Raji (cell line): Measurements from ENCODE around the gene KLHL17.

Source experiments
- POLR2A ChIP-seq: IDR thresholded peaks from 2 replicates; pipeline ENCODE4 v1.6.1; 2011; ENCODE audit warnings: low read depth, low read length, control low read depth; ENCODE audit not compliant: insufficient read depth

Gene KLHL17

GRCh38 chr1:918353-918752 is 42.0 kb upstream of the KLHL17 start:
- TF ChIP-seq POLR2A, result no peak

- no peak for TF ChIP-seq POLR2A
Measured at GRCh38 chr1:918843-919242, 41.5 kb upstream of the KLHL17 start.

- no peak for TF ChIP-seq POLR2A
Measured at GRCh38 chr1:919271-919872, 41.0 kb upstream of the KLHL17 start.

- no peak for TF ChIP-seq POLR2A
Measured at GRCh38 chr1:920010-920409, 40.4 kb upstream of the KLHL17 start.

- no peak for TF ChIP-seq POLR2A
Measured at GRCh38 chr1:920521-920920, 39.9 kb upstream of the KLHL17 start.

GRCh38 chr1:921011-921837 is 39.2 kb upstream of the KLHL17 start:
- TF ChIP-seq POLR2A, result no peak; the same call in 1 of the 2 replicates

- TF ChIP-seq POLR2A, result no peak
Measured at GRCh38 chr1:923131-923990, 37.0 kb upstream of the KLHL17 start, which contains the start of gene SAMD11. TSS of gene SAMD11 (plus strand) at chr1:923923. CDS start at chr1:924432, 509 bp downstream.

GRCh38 chr1:923991-924655 is 36.3 kb upstream of the KLHL17 start:
- no peak for TF ChIP-seq POLR2A

GRCh38 chr1:924656-925560 is 35.5 kb upstream of the KLHL17 start:
- no peak for TF ChIP-seq POLR2A

- TF ChIP-seq POLR2A, result no peak
Measured at GRCh38 chr1:925561-926421, 34.6 kb upstream of the KLHL17 start.

GRCh38 chr1:927234-927633 is 33.1 kb upstream of the KLHL17 start:
- TF ChIP-seq POLR2A, result no peak

GRCh38 chr1:927748-928147 is 32.6 kb upstream of the KLHL17 start:
- TF ChIP-seq POLR2A, result no peak
